HG03060 (cell line): Measurements from ENCODE around the gene GLI3.

Experiments
- ATAC-seq: cut with Tn5 transposase; IDR thresholded peaks from one replicate; pipeline ENCODE4 v1.9.1; 2021; ENCODE audit warnings: low read depth, moderate number of reproducible peaks; ENCODE audit not compliant: unreplicated experiment

The GLI3 gene

GRCh38 chr7:41954976-41955375 lies 282.0 kb downstream of the GLI3 start:
- no peak for ATAC-seq

GRCh38 chr7:41948503-41948902 lies 288.5 kb downstream of the GLI3 start:
- ATAC-seq: no peak

GRCh38 chr7:41943094-41943577 lies 293.9 kb downstream of the GLI3 start:
- ATAC-seq: peak; percentile 69

GRCh38 chr7:41942468-41943093 lies 294.4 kb downstream of the GLI3 start:
- ATAC-seq: peak; percentile 4

- peak; percentile 58 for ATAC-seq
These were observed 296.2 kb downstream of the GLI3 start for GRCh38 chr7:41940760-41941343.

GRCh38 chr7:41938371-41938770 lies 298.6 kb downstream of the GLI3 start:
- no peak for ATAC-seq

- no peak for ATAC-seq
These were observed 303.6 kb downstream of the GLI3 start for GRCh38 chr7:41933427-41933826.

GRCh38 chr7:41931263-41931646 lies 305.8 kb downstream of the GLI3 start:
- peak; percentile 27 for ATAC-seq

GRCh38 chr7:41930538-41931262 lies 306.3 kb downstream of the GLI3 start:
- peak; percentile 58 for ATAC-seq

GRCh38 chr7:41928781-41929180 lies 308.2 kb downstream of the GLI3 start:
- no peak for ATAC-seq

GRCh38 chr7:41928166-41928565 lies 308.8 kb downstream of the GLI3 start:
- no peak for ATAC-seq

- no peak for ATAC-seq
These were observed 309.6 kb downstream of the GLI3 start for GRCh38 chr7:41927380-41927779.

- no peak for ATAC-seq
These were observed 311.1 kb downstream of the GLI3 start for GRCh38 chr7:41925946-41926345.

- ATAC-seq: no peak
These were observed 312.2 kb downstream of the GLI3 start for GRCh38 chr7:41924796-41925195.

- ATAC-seq: no peak
These were observed 314.6 kb downstream of the GLI3 start for GRCh38 chr7:41922373-41922772.

GRCh38 chr7:41921453-41921981 lies 315.5 kb downstream of the GLI3 start:
- no peak for ATAC-seq

GRCh38 chr7:41918597-41918996 lies 318.4 kb downstream of the GLI3 start:
- no peak for ATAC-seq

GRCh38 chr7:41916450-41916927 lies 320.5 kb downstream of the GLI3 start:
- no peak for ATAC-seq

- no peak for ATAC-seq
These were observed 321.1 kb downstream of the GLI3 start for GRCh38 chr7:41915871-41916270.

GRCh38 chr7:41912851-41913567 lies 324.0 kb downstream of the GLI3 start:
- no peak for ATAC-seq

GRCh38 chr7:41912426-41912825 lies 324.6 kb downstream of the GLI3 start:
- ATAC-seq: no peak
